ENCODE data around the gene RNF157.

RNF157 gene

GRCh38 chr17:76160896-76161528 is 79.3 kb downstream of the RNF157 start:
- no peak for DNase-seq (ENCODE audit: low spot score)
- TF ChIP-seq CTCF (IDR thresholded peaks at IDR 0.05; ENCODE audit: extremely low read depth, missing control alignments) = no peak

GRCh38 chr17:76159157-76159556 is 81.1 kb downstream of the RNF157 start:
- no peak for TF ChIP-seq CTCF (IDR thresholded peaks at IDR 0.05; ENCODE audit: extremely low read depth, missing control alignments)
- DNase-seq (ENCODE audit: low spot score) = no peak

- no peak for DNase-seq (ENCODE audit: low spot score)
- TF ChIP-seq CTCF (IDR thresholded peaks at IDR 0.05; ENCODE audit: extremely low read depth, missing control alignments) = no peak
Measured at GRCh38 chr17:76157759-76158158, 82.5 kb downstream of the RNF157 start.

- DNase-seq (ENCODE audit: low spot score) = no peak
- no peak for TF ChIP-seq CTCF (IDR thresholded peaks at IDR 0.05; ENCODE audit: extremely low read depth, missing control alignments)
Measured at GRCh38 chr17:76156662-76156991, 83.7 kb downstream of the RNF157 start.

GRCh38 chr17:76155988-76156661 is 84.2 kb downstream of the RNF157 start:
- no peak for TF ChIP-seq CTCF (IDR thresholded peaks at IDR 0.05; ENCODE audit: extremely low read depth, missing control alignments)
- DNase-seq (ENCODE audit: low spot score) = no peak

- DNase-seq (ENCODE audit: low spot score) = no peak
- TF ChIP-seq CTCF (IDR thresholded peaks at IDR 0.05; ENCODE audit: extremely low read depth, missing control alignments) = no peak
Measured at GRCh38 chr17:76154936-76155845, 85.1 kb downstream of the RNF157 start.

GRCh38 chr17:76154292-76154691 is 86.0 kb downstream of the RNF157 start:
- no peak for DNase-seq (ENCODE audit: low spot score)
- no peak for TF ChIP-seq CTCF (IDR thresholded peaks at IDR 0.05; ENCODE audit: extremely low read depth, missing control alignments)
